ENCODE data around the gene STXBP6.
"Not testable (repeated sequence)": the region's sequence is repeated elsewhere in the genome, so short reads cannot be mapped to it uniquely, and the experiment has no call there.

Gene STXBP6

GRCh38 chr14:24986206-24986893 is 63.6 kb downstream of the STXBP6 start:
- no peak for DNase-seq (ENCODE audit: low read depth in 2 of 2)

- no peak for DNase-seq (ENCODE audit: low read depth in 2 of 2)
Measured at GRCh38 chr14:24984846-24985589, 64.9 kb downstream of the STXBP6 start.

- no peak for DNase-seq (ENCODE audit: low read depth in 2 of 2)
Measured at GRCh38 chr14:24982472-24983155, 67.3 kb downstream of the STXBP6 start.

- no peak for DNase-seq (ENCODE audit: low read depth in 2 of 2)
Measured at GRCh38 chr14:24979725-24980239, 70.2 kb downstream of the STXBP6 start.

GRCh38 chr14:24978862-24979724 is 70.9 kb downstream of the STXBP6 start:
- no peak for DNase-seq (ENCODE audit: low read depth in 2 of 2)

GRCh38 chr14:24976602-24977001 is 73.3 kb downstream of the STXBP6 start:
- DNase-seq (ENCODE audit: low read depth in 2 of 2): no peak

- DNase-seq (ENCODE audit: low read depth in 2 of 2): no peak
Measured at GRCh38 chr14:24975393-24975792, 74.6 kb downstream of the STXBP6 start.

- DNase-seq (ENCODE audit: low read depth in 2 of 2): no peak
Measured at GRCh38 chr14:24974591-24975374, 75.2 kb downstream of the STXBP6 start.

GRCh38 chr14:24972844-24973243 is 77.1 kb downstream of the STXBP6 start:
- no peak for DNase-seq (ENCODE audit: low read depth in 2 of 2)

- DNase-seq (ENCODE audit: low read depth in 2 of 2): no peak
Measured at GRCh38 chr14:24971255-24971654, 78.7 kb downstream of the STXBP6 start.

GRCh38 chr14:24966579-24966964 is 83.4 kb downstream of the STXBP6 start:
- no peak for DNase-seq (ENCODE audit: low read depth in 2 of 2)

- DNase-seq (ENCODE audit: low read depth in 2 of 2): no peak
Measured at GRCh38 chr14:24965934-24966578, 83.9 kb downstream of the STXBP6 start.

- DNase-seq (ENCODE audit: low read depth in 2 of 2): no peak
Measured at GRCh38 chr14:24965578-24965933, 84.4 kb downstream of the STXBP6 start.

- no peak for DNase-seq (ENCODE audit: low read depth in 2 of 2)
Measured at GRCh38 chr14:24964591-24964990, 85.4 kb downstream of the STXBP6 start.

GRCh38 chr14:24964048-24964447 is 85.9 kb downstream of the STXBP6 start:
- no peak for DNase-seq (ENCODE audit: low read depth in 2 of 2)

GRCh38 chr14:24962118-24962517 is 87.8 kb downstream of the STXBP6 start:
- DNase-seq (ENCODE audit: low read depth in 2 of 2): not testable (repeated sequence)

- no peak for DNase-seq (ENCODE audit: low read depth in 2 of 2)
Measured at GRCh38 chr14:24960816-24961215, 89.1 kb downstream of the STXBP6 start.

- no peak for DNase-seq (ENCODE audit: low read depth in 2 of 2)
Measured at GRCh38 chr14:24959791-24960331, 90.1 kb downstream of the STXBP6 start.

- no peak for DNase-seq (ENCODE audit: low read depth in 2 of 2)
Measured at GRCh38 chr14:24958271-24958670, 91.7 kb downstream of the STXBP6 start.

GRCh38 chr14:24957814-24958213 is 92.1 kb downstream of the STXBP6 start:
- DNase-seq (ENCODE audit: low read depth in 2 of 2): no peak
